HG03135 (cell line): Measurements from ENCODE around the gene PRDX6.
"Not testable (repeated sequence)": the region's sequence is repeated elsewhere in the genome, so short reads cannot be mapped to it uniquely, and the experiment has no call there.

ENCODE experiments used
- ATAC-seq: cut with Tn5 transposase; IDR thresholded peaks from one replicate; pipeline ENCODE4 v1.9.1; 2021; ENCODE audit warnings: mild to moderate bottlenecking, moderate library complexity; ENCODE audit not compliant: unreplicated experiment

PRDX6 gene

GRCh38 chr1:173467426-173467825 lies 9.7 kb upstream of the PRDX6 start:
- ATAC-seq = no peak

GRCh38 chr1:173469656-173470055 lies 7.5 kb upstream of the PRDX6 start:
- ATAC-seq = no peak

GRCh38 chr1:173470608-173471007 lies 6.5 kb upstream of the PRDX6 start:
- ATAC-seq = no peak

GRCh38 chr1:173473599-173474011 lies 3.5 kb upstream of the PRDX6 start:
- no peak for ATAC-seq

GRCh38 chr1:173474097-173474779 lies 2.9 kb upstream of the PRDX6 start:
- ATAC-seq = no peak

GRCh38 chr1:173474780-173475421 lies 2.2 kb upstream of the PRDX6 start:
- ATAC-seq = not testable (repeated sequence)

- no peak for ATAC-seq
Observed at GRCh38 chr1:173475564-173476196, 1.5 kb upstream of the PRDX6 start.

GRCh38 chr1:173476197-173476664 lies 904 bp upstream of the PRDX6 start:
- ATAC-seq = no peak

- peak; percentile 94 for ATAC-seq
Observed at GRCh38 chr1:173476665-173477285, 360 bp upstream of the PRDX6 start.

GRCh38 chr1:173478094-173478674 lies 1.0 kb downstream of the PRDX6 start:
- no peak for ATAC-seq

GRCh38 chr1:173479649-173480048 lies 2.5 kb downstream of the PRDX6 start:
- ATAC-seq = no peak

GRCh38 chr1:173481195-173481772 lies 4.1 kb downstream of the PRDX6 start:
- no peak for ATAC-seq

- ATAC-seq = no peak
Observed at GRCh38 chr1:173482683-173483082, 5.5 kb downstream of the PRDX6 start.

- ATAC-seq = no peak
Observed at GRCh38 chr1:173484276-173484675, 7.1 kb downstream of the PRDX6 start.

- no peak for ATAC-seq
Observed at GRCh38 chr1:173485401-173485800, 8.3 kb downstream of the PRDX6 start.

- no peak for ATAC-seq
Observed at GRCh38 chr1:173488001-173488400, 10.9 kb downstream of the PRDX6 start.

- no peak for ATAC-seq
Observed at GRCh38 chr1:173489149-173489600, 12.0 kb downstream of the PRDX6 start.

GRCh38 chr1:173489929-173490328 lies 12.8 kb downstream of the PRDX6 start:
- ATAC-seq = no peak

- no peak for ATAC-seq
Observed at GRCh38 chr1:173491508-173491907, 14.4 kb downstream of the PRDX6 start.

GRCh38 chr1:173493125-173493524 lies 16.0 kb downstream of the PRDX6 start:
- ATAC-seq = not testable (repeated sequence)
